HG03135 (cell line): Measurements from ENCODE around the gene WDR20.
"Not testable (repeated sequence)": the region's sequence is repeated elsewhere in the genome, so short reads cannot be mapped to it uniquely, and the experiment has no call there.

Experiments used
- ATAC-seq: cut with Tn5 transposase; IDR thresholded peaks from one replicate; pipeline ENCODE4 v1.9.1; 2021; ENCODE audit warnings: mild to moderate bottlenecking, moderate library complexity; ENCODE audit not compliant: unreplicated experiment

The WDR20 gene

DNA sequence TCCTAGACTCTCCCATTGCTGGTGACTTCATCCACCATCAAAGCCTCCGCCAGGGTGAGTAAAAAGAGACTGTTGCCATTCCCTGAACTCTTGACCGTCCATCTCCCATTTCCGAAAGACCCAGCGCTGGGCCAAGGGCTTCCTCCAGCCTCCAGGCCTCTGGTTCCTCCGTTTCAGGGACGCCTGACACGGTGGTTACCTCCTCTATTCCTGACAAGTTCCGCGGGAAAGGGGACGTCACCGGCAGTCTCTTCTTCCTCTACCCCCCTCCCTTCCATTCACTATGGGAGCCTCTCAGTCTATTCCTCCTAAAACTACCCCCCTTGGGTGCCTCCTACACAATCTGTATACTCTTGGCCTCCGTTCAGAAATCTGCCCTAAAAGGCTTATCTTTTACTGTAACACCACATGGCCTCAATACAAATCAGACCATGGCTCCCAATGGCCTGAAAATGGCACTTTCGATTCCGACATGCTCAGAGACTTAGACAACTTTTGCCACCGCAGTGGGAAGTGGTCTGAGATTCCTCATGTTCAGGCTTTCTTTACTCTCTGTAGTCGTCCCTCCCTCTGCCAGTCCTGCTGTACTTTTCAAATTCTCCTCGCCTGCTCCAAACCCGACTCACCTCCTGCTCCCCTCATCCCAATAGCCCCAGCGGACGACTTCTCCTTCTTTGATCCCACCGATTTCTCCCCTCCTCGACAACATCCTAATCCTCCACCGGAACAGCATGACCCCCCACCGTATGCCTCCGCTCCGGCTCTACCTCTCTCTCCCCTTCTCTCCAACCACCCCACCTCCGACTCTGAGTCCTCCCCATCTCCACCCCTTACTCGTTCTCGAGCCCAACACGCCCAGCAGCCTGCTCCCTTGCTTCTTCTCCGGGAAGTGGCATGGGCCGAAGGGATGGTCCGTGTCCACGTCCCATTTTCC, 94.9 kb downstream of the WDR20 start:
- ATAC-seq = no peak

DNA sequence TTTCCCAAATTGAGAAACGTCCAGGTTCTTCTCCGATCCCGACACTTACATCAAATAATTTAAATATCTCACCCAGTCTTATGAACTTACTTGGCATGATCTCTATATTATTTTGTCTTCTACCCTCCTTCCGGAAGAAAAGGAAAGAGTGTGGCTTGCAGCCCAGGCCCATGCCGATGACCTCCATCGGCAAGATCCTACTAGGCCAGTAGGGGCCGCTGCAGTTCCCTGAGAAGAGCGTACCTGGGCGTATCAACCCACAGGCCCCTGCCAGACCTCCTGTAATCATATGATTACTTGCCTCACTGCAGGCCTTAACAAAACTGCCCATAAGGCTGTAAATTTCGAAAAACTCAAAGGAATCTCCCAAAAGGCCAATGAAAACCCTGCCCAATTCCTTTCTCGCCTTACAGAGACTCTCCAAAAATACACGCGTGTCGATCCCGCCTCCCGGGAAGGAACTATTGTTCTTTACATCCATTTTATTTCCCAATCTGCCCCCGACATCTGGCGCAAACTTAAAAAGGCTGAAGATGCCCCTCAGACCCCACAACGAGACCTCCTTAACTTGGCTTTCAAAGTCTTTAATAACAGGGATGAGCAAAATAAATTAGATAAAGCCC, 95.7 kb downstream of the WDR20 start:
- ATAC-seq = no peak

DNA sequence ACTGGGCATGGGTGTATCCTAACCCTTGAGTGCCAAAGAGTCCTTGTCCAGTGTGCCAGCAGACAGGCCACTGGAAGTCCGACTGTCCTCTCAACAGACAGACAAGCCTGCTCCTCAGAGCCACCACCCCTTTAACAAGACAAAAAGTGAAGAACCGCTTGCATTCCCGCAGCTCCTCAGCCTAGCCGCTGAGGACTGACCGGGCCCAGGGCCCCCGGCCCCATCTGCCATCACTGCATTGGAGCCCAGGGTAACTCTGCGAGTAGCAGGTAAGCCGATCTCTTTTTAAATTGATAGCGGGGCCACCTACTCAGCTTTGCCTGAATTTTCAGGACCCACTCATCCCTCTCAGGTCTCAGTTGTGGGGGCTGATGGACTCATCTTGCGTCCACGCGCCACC, 96.3 kb downstream of the WDR20 start:
- ATAC-seq = no peak

DNA sequence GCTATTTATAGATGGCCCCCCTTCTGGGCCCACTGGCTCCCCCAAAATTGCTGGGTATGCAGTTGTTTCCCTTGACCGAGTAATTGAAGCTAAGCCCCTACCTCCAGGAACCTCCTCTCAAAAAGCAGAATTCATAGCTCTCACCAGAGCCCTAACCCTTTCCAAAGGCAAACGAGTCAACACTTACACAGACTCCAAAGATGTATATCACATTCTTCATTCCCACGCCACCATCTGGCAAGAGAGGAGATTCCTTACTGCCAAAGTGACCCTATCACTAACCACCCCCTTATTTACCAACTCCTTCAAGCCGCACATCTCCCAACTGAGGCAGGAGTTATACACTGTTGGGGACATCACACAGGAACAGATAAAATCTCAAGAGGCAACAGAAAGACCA, 98.4 kb downstream of the WDR20 start:
- ATAC-seq = no peak

DNA sequence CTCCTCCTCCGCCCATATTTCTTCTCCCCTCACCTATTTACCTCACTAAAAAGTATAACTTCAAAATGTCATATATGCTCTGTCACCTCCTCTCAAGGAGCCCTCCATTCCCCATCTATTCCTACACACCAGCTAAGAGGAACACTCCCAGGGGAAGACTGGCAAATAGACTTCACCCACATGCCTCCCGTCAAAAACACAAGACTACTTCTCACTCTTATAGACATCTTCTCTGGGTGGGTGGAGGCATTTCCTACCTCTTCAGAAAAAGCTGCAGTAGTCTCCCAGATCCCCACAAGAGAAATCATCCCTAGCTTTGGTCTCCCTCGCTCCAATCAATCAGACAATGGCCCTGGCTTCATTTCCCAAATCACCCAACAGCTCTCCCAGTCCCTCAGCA, 99.1 kb downstream of the WDR20 start:
- ATAC-seq = no peak

DNA sequence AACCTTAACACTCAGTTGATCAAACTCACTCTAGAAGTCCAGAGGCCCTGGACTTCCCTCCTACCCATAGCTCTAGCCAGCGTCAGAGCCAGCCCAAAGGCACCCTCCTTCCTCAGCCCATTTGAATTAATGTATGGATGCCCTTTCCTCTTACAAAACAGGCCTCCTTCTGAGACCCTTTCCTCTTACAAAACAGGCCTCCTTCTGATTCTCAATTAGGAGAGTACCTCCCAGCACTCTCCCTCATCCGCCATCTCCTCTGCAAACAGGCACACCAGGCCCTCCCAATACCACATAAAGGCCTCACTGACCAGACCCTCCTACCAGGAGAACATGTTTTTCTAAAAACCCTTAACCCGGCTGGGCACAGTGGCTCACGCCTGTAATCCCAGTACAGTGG, 99.5 kb downstream of the WDR20 start:
- no peak for ATAC-seq

DNA sequence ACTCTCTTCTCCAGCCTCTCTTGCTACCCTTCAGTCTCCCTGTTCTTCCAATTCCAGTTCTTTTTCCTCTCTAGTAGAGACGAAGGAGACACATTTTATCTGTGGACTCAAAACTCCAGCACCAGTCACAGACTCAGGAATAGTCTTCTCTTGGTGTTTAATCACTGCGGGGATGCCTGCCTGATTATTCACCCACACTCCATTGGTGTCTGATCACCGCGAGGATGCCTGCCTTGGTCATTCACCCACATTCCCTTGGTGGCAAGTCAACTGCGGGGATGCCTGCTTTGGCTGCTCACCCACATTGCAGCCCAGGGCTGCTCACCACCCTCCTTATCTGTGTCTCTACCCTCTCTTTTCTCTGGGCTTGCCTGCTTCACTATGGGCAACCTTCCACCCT, 100.8 kb downstream of the WDR20 start:
- ATAC-seq = not testable (repeated sequence)

DNA sequence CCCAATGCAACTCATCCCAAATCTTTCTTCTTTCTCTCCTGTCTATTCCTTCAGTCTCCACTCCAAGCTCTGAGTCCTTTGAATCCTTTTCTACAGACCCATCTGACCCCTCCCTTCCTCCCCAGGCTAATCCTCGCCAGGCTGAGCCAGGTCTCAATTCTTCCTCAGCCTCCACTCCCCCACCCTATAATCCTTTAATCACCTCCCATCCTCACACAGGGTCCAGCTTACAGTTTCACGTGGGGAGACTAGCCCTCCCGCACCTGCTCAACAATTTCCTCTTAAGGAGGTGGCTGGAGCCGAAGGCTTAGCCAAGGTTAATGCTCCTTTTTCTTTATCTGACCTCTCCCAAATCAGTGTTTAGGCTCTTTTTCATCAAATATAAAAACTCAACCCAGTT, 101.5 kb downstream of the WDR20 start:
- ATAC-seq = no peak

DNA sequence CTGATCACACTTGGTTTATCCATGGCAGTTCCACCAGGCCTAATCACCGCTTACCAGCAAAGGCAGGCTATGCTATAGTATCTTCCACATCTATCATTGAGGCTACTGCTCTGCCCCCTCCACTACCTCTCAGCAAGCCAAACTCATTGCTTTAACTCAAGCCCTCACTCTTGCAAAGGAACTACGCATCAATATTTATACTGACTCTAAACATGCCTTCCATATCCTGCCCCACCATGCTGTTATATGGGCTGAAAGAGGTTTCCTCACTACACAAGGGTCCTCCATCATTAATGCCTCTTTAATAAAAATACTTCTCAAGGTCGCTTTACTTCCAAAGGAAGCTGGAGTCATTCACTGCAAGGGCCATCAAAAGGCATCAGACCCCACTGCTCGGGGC, 104.1 kb downstream of the WDR20 start:
- not testable (repeated sequence) for ATAC-seq

DNA sequence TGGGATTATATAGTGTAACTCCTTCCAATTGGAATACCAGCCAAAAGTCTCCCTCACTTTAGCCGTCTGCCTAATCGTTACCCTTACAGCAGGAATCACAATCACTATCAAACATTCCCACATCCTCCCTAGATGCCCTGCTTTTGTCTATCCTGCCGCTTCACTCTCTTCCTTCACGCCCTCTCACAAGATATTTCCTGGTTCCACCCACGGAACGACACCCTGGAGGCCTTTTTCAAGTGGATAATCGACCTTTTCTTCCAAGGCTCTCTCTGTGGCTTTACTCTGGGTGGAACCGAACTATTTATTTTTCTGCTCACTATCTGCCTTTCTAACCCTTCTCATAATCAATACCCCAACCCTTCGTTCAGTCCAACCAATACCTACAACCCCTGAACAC, 106.4 kb downstream of the WDR20 start:
- ATAC-seq = no peak

DNA sequence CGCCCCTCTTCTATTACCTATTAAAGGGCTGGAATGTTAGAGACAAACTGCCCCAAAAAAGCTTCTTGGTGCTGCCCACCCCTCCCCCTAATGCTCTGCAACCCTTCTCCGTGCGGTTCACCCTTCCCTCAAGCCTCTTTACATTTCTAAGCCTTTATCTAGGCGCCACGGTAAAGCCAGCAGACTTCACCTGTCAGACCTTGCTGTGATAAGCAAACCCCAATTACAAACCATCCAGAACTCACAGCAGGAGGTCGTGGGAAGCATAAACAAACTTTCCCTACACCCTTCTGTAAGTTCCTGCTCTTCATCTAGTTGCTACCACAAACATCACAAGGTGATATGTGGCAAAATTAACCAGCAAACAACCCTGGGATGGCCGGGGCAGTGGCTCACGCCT, 108.4 kb downstream of the WDR20 start:
- no peak for ATAC-seq

DNA sequence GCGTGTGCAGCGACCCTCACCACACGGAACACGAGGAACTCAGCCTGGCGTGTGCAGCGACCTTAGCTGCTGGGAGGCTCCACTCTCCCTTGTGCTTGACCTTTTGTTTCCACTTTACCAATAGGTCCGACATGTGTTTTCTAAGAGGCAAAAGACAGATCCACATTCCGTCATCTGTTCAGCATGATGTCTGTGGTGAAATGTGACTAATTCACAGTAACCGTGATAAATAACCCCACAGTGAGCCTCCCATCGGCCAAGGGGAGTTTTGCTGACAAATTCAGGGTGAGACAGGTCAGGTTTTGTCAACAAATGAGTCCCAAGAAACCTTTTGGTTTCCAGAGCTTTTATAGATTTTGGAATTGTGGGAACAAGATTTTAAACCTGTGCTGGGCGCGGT, 109.3 kb downstream of the WDR20 start:
- no peak for ATAC-seq

DNA sequence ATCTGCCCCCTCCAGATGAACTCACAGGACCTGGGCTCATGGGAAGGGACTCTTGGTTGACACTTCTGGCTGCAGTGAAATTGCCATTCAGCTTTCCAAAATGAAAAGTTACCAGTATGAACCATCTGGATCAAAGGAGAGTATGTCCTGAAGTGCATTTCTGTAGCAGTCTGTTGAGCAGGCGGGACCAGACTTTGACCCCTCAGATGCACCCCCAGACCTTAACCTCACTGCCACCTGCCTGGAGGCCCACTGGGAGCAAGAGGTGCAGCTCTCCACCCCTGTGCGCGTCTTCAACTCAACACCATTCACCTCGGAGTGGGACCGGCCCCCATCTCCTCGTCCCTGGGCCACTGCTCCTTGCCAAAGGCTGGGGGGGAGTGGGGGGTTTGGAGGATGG, 110.3 kb downstream of the WDR20 start:
- no peak for ATAC-seq

DNA sequence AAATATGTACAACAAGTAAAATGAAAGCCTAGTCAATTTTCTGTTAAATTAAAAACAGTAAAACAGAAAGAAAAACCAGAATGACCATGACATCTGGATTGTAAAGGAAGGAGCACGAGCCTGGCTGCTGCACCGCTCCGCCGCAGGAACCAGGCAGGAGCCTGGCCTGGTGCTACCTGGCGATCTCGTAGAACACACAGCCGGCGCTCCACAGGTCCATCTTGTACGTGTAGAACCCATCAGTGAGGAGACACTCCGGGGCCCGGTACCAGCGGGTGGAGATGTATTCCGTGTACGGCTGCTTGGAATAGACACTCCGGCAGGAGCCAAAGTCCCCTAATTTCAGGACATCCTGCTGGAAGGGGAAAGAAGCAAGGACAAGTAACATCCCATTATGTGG, 110.9 kb downstream of the WDR20 start:
- no peak for ATAC-seq

DNA sequence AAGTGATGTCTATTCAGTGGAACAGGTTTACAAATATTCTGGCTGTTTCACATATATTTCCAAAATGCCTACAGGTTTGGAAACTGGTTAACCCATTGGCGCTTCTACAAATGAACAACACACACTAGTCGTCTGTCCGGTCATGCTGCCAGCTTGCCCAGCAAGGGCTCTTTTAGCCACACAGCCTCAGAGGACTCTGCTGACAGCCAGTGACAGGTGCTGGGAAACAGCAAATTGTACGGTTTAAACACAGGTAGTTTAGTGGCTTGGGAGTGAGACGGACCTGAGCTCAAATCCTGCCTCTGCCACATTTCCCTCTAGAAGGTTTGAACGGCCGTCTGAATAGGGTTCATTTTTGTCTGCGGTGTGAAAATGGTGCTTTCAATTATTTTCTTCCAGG, 111.5 kb downstream of the WDR20 start:
- ATAC-seq = no peak

DNA sequence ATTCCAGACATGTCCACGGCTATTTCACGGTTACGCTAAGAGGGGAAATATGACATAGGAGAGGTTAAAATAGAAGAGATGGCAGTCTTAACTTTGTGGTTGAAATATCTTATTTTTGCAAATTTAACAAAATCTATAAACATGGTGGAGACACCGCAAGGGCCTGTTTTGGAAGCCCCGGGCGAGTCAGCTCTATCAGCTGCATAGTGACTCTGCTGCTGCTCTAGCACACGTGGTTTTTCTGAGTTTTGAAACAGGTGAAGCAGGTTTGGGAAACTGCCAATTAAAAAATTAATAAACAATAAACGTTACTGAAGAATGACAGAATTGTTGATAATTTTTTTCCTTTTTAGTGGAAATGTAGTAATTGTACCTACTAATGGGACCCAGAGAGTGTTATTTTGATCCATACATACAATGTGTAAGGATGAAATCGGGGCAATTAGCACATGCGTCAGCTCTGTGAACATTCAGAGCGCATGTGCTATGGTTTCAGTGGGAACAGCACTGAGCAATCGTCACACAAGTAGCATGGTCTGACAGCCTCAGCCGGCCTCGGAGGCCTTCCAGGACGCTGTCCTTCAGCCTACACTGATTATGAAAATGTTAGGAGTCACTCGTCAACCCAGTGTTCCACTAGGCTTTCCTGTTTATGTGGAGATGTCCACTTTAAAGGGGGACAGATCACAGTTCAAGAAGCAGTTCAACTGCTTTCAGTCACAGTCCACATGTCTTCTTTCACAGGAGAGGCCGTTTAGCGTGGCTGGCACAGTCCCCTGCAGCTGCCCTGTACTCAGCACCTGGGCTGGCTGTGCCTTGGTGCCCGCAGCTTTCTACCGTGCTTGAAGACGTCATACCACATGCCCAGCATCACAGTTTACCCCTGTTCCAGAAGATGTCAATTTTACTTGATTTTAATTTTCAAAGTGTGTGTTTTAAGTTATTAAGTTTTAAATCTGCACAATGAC, 113.4 kb downstream of the WDR20 start:
- no peak for ATAC-seq

DNA sequence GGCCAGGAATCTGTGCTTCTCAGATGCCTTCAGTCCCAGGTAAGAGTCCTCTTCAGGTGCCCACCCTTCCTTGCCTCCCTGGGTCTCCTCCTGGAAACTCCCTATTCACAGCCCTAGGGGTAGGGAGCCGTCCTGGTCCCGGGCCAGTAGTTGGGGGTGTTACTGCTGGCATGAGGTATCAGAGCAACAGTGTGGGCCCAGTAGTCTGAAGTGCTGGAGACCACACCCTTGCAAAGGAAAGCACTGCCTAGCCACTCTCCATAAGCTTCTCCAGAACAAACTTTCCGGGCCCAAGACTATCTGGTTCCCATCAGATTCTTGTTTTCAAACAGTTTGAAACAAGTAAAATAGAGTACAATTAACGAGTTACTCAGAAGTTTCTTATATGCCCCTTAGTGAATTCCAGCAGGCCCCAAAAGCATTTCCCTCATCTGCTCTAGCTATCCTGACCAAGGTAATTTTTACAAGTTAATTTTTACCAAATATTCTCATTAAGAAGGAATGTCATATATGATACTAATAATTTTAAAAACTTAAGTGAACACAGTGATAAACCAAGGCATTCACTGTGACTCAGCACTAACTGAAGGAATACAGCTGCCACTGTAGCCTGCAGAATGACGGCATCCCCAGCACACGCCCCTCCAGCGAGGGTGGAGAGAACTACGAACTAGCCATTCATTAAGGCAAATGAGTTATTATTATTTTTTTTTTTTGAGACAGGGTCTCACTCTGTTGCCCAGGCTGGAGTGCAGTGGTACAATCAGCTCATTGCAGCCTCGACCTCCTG, 115.9 kb downstream of the WDR20 start:
- no peak for ATAC-seq

DNA sequence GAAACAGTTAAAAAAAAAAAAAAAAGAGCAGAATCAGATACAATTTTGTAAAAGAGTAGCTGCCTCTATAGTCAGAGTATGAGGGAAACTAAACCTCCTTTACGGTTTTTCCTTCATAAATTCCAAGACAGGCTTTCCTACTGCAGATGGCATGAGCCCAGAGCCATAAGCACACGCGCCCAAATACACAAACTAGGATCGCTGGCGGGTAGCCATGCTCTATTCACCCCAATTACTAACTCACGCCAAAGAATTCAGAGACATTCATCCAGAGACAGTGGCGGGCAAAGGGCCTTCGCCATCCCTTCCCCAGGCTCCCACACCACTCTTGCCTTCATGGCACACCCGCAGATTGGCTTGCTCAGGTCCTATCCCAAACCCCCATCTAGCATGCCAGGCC, 117.0 kb downstream of the WDR20 start:
- no peak for ATAC-seq

DNA sequence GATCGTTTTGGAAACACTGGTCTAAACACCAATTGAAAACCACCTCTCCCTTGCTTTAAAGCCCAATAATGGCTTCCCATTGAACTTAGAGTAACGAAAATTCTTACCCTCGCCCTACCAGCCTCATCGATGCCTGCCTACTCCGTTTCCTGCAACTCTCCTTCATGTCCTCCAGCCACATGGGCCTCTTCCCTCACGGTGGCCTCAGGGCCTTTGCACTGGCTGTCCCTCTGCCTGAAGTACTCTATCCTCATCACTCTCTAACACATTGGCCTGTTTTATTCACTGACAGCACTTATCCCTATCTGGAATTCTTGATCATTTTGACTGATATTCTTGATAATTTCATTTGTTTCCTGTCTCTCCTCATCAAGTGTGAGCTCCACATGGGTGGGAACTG, 118.4 kb downstream of the WDR20 start:
- ATAC-seq = no peak
